GM21576 (cell line): ENCODE measurements around the gene ACTRT2.

ENCODE experiments used
- ATAC-seq: cut with Tn5 transposase; IDR thresholded peaks from one replicate; pipeline ENCODE4 v1.9.1; 2021; ENCODE audit warnings: mild to moderate bottlenecking, moderate library complexity; ENCODE audit not compliant: unreplicated experiment

The ACTRT2 gene

GRCh38 chr1:2983319-2983705 is 38.0 kb upstream of the ACTRT2 start:
- ATAC-seq = no peak

GRCh38 chr1:2983706-2984398 is 37.4 kb upstream of the ACTRT2 start:
- no peak for ATAC-seq

GRCh38 chr1:2984399-2985061 is 36.7 kb upstream of the ACTRT2 start:
- ATAC-seq = no peak

- ATAC-seq = no peak
Measured at GRCh38 chr1:2985067-2985561, 36.2 kb upstream of the ACTRT2 start.

GRCh38 chr1:2985694-2986548 is 35.3 kb upstream of the ACTRT2 start:
- ATAC-seq = no peak

GRCh38 chr1:2986549-2987305 is 34.5 kb upstream of the ACTRT2 start:
- no peak for ATAC-seq

- no peak for ATAC-seq
Measured at GRCh38 chr1:2987773-2988172, 33.5 kb upstream of the ACTRT2 start.

- ATAC-seq = no peak
Measured at GRCh38 chr1:2988256-2988655, 33.0 kb upstream of the ACTRT2 start.

GRCh38 chr1:2989185-2989584 is 32.1 kb upstream of the ACTRT2 start:
- ATAC-seq = no peak

GRCh38 chr1:2989976-2990375 is 31.3 kb upstream of the ACTRT2 start:
- ATAC-seq = no peak

- no peak for ATAC-seq
Measured at GRCh38 chr1:2990376-2991115, 30.7 kb upstream of the ACTRT2 start.

- ATAC-seq = no peak
Measured at GRCh38 chr1:2991753-2992495, 29.3 kb upstream of the ACTRT2 start.

GRCh38 chr1:2998503-2999100 is 22.7 kb upstream of the ACTRT2 start:
- ATAC-seq = no peak

- no peak for ATAC-seq
Measured at GRCh38 chr1:2999138-2999537, 22.1 kb upstream of the ACTRT2 start.

- no peak for ATAC-seq
Measured at GRCh38 chr1:2999571-2999970, 21.7 kb upstream of the ACTRT2 start.

- no peak for ATAC-seq
Measured at GRCh38 chr1:3000214-3000613, 21.1 kb upstream of the ACTRT2 start.

GRCh38 chr1:3000671-3001470 is 20.4 kb upstream of the ACTRT2 start:
- ATAC-seq = no peak
